Measurements from ENCODE around the gene NPAS1. TPM values are rescaled to one million over a fixed set of nuclear protein-coding genes. Genes with fewer than 3 reads are reported as not detected.
A peak's percentile ranks its signal among the peaks of the same experiment; 100 is the strongest.

The NPAS1 gene
- total and polyA plus RNA-seq, 2 of the 13 experiments (the other 11 are each of a cell fraction or from before 2014, with no cell fraction given), result 0.35 to 2.9 TPM

DNA sequence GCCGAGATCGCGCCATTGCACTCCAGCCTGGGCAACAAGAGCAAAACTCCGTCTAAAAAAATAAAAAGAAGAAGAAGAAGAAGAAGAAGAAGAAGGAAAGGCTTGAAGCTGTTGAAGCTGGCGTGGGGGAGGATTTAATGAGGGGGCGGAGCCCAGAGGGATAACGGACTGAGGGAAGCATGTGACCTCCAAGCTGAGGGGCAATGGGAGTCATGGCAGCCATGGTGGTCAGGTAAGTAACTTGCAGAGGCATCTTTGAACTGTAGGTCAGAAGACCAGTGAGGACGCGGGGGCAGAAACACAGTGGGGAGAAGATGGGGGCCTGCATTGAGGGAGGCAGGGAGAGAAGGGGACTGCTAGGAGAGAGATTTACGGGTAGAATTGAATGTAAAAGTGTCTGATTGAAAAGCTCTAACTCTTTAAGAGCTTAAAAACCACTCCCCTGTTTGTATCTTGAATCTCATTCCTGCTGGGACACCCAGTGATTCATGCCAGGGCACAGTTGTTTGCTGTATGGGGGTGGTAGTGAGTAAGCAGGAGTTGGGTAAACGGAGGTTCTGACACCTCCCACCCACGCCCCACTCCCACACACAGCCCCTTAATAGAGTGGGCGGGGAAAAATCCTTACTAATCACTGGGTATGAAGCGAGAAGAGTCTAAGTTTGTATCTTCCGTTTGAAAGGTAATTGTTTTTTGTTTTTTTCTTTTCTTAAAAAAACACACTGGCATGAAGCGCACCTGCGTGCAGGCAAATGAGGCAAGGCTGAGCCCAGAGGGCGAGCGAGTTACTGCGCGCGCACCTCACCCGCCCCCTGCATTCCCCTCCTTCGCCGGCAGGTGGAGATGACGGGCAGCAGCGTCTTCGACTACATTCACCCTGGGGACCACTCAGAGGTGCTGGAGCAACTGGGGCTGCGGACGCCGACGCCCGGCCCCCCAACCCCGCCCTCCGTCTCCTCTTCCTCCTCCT lies 15.8 kb downstream of the NPAS1 start (continued):
- TF ChIP-seq, protein P1, sequence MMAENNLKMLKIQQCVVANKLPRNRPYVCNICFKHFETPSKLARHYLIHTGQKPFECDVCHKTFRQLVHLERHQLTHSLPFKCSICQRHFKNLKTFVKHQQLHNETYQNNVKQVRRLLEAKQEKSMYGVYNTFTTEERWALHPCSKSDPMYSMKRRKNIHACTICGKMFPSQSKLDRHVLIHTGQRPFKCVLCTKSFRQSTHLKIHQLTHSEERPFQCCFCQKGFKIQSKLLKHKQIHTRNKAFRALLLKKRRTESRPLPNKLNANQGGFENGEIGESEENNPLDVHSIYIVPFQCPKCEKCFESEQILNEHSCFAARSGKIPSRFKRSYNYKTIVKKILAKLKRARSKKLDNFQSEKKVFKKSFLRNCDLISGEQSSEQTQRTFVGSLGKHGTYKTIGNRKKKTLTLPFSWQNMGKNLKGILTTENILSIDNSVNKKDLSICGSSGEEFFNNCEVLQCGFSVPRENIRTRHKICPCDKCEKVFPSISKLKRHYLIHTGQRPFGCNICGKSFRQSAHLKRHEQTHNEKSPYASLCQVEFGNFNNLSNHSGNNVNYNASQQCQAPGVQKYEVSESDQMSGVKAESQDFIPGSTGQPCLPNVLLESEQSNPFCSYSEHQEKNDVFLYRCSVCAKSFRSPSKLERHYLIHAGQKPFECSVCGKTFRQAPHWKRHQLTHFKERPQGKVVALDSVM (CRISPR knock-in tag; IDR thresholded peaks at IDR 0.05), result no peak
- TF ChIP-seq PRMT3 (CRISPR knock-in tag; IDR thresholded peaks at IDR 0.05; ENCODE audit: borderline replicate concordance, low read depth), result no peak
- 0 out of 2 replicates have a peak, but pooled peaks have one; percentile 35 for TF ChIP-seq ELF3 (CRISPR knock-in tag; IDR thresholded peaks at IDR 0.05)
- no peak for TF ChIP-seq ZNF772 (CRISPR knock-in tag; IDR thresholded peaks at IDR 0.05)
- no peak for TF ChIP-seq KAT2B (IDR thresholded peaks at IDR 0.05; ENCODE audit: borderline replicate concordance, low read depth, low read length)
- no peak for TF ChIP-seq PAX8 (CRISPR knock-in tag; IDR thresholded peaks at IDR 0.05; ENCODE audit: borderline replicate concordance)
- TF ChIP-seq YEATS2 (CRISPR knock-in tag; IDR thresholded peaks at IDR 0.05; ENCODE audit: borderline replicate concordance), result peak; percentile 50; the same call in 1 of the 2 replicates
- no peak for TF ChIP-seq NFIB (CRISPR knock-in tag; IDR thresholded peaks at IDR 0.05; ENCODE audit: borderline replicate concordance)
- TF ChIP-seq ZSCAN25 (CRISPR knock-in tag; IDR thresholded peaks at IDR 0.05), result no peak
- TF ChIP-seq ZMYM4 (CRISPR knock-in tag; IDR thresholded peaks at IDR 0.05), result peak; percentile 60
- TF ChIP-seq ZNF260 (CRISPR knock-in tag; IDR thresholded peaks at IDR 0.05; ENCODE audit: borderline replicate concordance, low read depth), result no peak
- TF ChIP-seq PAF1 (CRISPR knock-in tag; IDR thresholded peaks at IDR 0.05), result no peak
- TF ChIP-seq TAF15 (IDR thresholded peaks at IDR 0.05; ENCODE audit: low read depth, low read length, poor library complexity, severe bottlenecking), result no peak
- TF ChIP-seq HIVEP1 (CRISPR knock-in tag; IDR thresholded peaks at IDR 0.05), result no peak
- TF ChIP-seq, protein P2, sequence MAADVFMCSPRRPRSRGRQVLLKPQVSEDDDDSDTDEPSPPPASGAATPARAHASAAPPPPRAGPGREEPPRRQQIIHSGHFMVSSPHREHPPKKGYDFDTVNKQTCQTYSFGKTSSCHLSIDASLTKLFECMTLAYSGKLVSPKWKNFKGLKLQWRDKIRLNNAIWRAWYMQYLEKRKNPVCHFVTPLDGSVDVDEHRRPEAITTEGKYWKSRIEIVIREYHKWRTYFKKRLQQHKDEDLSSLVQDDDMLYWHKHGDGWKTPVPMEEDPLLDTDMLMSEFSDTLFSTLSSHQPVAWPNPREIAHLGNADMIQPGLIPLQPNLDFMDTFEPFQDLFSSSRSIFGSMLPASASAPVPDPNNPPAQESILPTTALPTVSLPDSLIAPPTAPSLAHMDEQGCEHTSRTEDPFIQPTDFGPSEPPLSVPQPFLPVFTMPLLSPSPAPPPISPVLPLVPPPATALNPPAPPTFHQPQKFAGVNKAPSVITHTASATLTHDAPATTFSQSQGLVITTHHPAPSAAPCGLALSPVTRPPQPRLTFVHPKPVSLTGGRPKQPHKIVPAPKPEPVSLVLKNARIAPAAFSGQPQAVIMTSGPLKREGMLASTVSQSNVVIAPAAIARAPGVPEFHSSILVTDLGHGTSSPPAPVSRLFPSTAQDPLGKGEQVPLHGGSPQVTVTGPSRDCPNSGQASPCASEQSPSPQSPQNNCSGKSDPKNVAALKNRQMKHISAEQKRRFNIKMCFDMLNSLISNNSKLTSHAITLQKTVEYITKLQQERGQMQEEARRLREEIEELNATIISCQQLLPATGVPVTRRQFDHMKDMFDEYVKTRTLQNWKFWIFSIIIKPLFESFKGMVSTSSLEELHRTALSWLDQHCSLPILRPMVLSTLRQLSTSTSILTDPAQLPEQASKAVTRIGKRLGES (CRISPR knock-in tag; IDR thresholded peaks at IDR 0.05; ENCODE audit: borderline replicate concordance), result no peak
- TF ChIP-seq ZNF547 (CRISPR knock-in tag; IDR thresholded peaks at IDR 0.05), result 0 out of 2 replicates have a peak, but pooled peaks have one; percentile 13
- TF ChIP-seq, protein P3, sequence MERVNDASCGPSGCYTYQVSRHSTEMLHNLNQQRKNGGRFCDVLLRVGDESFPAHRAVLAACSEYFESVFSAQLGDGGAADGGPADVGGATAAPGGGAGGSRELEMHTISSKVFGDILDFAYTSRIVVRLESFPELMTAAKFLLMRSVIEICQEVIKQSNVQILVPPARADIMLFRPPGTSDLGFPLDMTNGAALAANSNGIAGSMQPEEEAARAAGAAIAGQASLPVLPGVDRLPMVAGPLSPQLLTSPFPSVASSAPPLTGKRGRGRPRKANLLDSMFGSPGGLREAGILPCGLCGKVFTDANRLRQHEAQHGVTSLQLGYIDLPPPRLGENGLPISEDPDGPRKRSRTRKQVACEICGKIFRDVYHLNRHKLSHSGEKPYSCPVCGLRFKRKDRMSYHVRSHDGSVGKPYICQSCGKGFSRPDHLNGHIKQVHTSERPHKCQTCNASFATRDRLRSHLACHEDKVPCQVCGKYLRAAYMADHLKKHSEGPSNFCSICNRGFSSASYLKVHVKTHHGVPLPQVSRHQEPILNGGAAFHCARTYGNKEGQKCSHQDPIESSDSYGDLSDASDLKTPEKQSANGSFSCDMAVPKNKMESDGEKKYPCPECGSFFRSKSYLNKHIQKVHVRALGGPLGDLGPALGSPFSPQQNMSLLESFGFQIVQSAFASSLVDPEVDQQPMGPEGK (CRISPR knock-in tag; IDR thresholded peaks at IDR 0.05), result no peak
- no peak for TF ChIP-seq ZFP82 (CRISPR knock-in tag; IDR thresholded peaks at IDR 0.05; ENCODE audit: borderline replicate concordance)
- TF ChIP-seq ZSCAN31 (CRISPR knock-in tag; IDR thresholded peaks at IDR 0.05; ENCODE audit: low read depth), result no peak
- no peak for TF ChIP-seq ZNF432 (CRISPR knock-in tag; IDR thresholded peaks at IDR 0.05; ENCODE audit: borderline replicate concordance)
